A549 (cell line): ENCODE data around the gene RIPK4.

Experiments
- CBX2 ChIP-seq: fragments of 200-600 bp; sonication (generic); IDR thresholded peaks from 2 replicates; pipeline ENCODE4 v1.6.1; 2016; ENCODE audit warnings: low read depth, mild to moderate bottlenecking, borderline replicate concordance
- EP300 ChIP-seq, 2 experiments: fragments of >200 bp; sonication (Bioruptor Twin); formaldehyde crosslinking; IDR thresholded peaks; 2 replicates in 1 of 2; 3 replicates in 1 of 2; pipeline ENCODE4 v1.6.1; 2016 to 2017
- MAZ ChIP-seq: fragments of 150-350 bp; IDR thresholded peaks from 2 replicates; pipeline ENCODE4 v1.6.1; 2014; ENCODE audit warnings: antibody characterized with exemption, low read depth, low read length, borderline replicate concordance
- MYC ChIP-seq: IDR thresholded peaks from 2 replicates; pipeline ENCODE4 v1.6.1; 2012; ENCODE audit warnings: mild to moderate bottlenecking, inconsistent platforms, low read length, improper control_type of control experiment, borderline replicate concordance
- POLR2A ChIP-seq: IDR thresholded peaks from 2 replicates; pipeline ENCODE4 v1.6.1; 2012; ENCODE audit warnings: mild to moderate bottlenecking, low read length
- REST ChIP-seq: fragments of 200-600 bp; sonication (generic); IDR thresholded peaks from 2 replicates; pipeline ENCODE4 v1.6.1; 2016; ENCODE audit warnings: antibody characterized with exemption, mild to moderate bottlenecking, moderate library complexity
- RFX5 ChIP-seq: fragments of 450-650 bp; IDR thresholded peaks from 2 replicates; pipeline ENCODE4 v1.7.1; 2014; ENCODE audit warnings: antibody characterized with exemption, mild to moderate bottlenecking, moderate library complexity
- SMC3 ChIP-seq: fragments of >200 bp; sonication (Bioruptor Twin); formaldehyde crosslinking; IDR thresholded peaks from 3 replicates; pipeline ENCODE4 v1.6.1; 2018; ENCODE audit warnings: inconsistent platforms
- ZFP36 ChIP-seq: fragments of 450-650 bp; IDR thresholded peaks from 2 replicates; pipeline ENCODE4 v1.6.1; 2014; ENCODE audit warnings: borderline replicate concordance; ENCODE audit not compliant: partially characterized antibody
- TF ChIP-seq, protein P1 (sequence below): fragments of 450-650 bp; IDR thresholded peaks from 2 replicates; pipeline ENCODE4 v1.6.1; 2014; ENCODE audit warnings: antibody characterized with exemption
- TF ChIP-seq, protein P2 (sequence below): fragments of >200 bp; sonication (Bioruptor Twin); formaldehyde crosslinking; IDR thresholded peaks from 3 replicates; pipeline ENCODE4 v1.5.1; 2016
- TF ChIP-seq, protein P3 (sequence below): IDR thresholded peaks from 2 replicates; pipeline ENCODE4 v1.6.1; 2012
- TF ChIP-seq, protein P4 (sequence below): IDR thresholded peaks from 2 replicates; pipeline ENCODE4 v1.6.1; 2012

DNA sequence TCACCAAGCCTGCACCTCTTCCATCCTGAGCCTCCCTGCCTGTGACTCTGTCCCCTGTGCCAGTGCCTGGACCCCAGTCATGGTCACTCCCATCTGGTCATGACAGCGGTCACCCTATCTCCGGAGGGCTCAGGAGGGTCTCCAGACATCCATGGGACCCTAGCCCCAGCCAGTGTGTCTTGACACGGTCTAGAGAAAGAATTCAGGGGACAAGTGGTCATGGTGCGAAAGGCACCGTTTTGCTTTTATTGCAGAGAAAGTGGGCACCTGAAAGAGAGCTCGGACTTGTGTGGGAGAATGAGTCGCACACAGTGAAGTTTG is 4.7 kb upstream of the RIPK4 start:
- no peak for TF ChIP-seq ZFP36
- TF ChIP-seq, protein P1, sequence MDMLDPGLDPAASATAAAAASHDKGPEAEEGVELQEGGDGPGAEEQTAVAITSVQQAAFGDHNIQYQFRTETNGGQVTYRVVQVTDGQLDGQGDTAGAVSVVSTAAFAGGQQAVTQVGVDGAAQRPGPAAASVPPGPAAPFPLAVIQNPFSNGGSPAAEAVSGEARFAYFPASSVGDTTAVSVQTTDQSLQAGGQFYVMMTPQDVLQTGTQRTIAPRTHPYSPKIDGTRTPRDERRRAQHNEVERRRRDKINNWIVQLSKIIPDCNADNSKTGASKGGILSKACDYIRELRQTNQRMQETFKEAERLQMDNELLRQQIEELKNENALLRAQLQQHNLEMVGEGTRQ = no peak
- no peak for TF ChIP-seq REST
- TF ChIP-seq, protein P2, sequence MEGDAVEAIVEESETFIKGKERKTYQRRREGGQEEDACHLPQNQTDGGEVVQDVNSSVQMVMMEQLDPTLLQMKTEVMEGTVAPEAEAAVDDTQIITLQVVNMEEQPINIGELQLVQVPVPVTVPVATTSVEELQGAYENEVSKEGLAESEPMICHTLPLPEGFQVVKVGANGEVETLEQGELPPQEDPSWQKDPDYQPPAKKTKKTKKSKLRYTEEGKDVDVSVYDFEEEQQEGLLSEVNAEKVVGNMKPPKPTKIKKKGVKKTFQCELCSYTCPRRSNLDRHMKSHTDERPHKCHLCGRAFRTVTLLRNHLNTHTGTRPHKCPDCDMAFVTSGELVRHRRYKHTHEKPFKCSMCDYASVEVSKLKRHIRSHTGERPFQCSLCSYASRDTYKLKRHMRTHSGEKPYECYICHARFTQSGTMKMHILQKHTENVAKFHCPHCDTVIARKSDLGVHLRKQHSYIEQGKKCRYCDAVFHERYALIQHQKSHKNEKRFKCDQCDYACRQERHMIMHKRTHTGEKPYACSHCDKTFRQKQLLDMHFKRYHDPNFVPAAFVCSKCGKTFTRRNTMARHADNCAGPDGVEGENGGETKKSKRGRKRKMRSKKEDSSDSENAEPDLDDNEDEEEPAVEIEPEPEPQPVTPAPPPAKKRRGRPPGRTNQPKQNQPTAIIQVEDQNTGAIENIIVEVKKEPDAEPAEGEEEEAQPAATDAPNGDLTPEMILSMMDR = no peak
- TF ChIP-seq SMC3 = no peak
- TF ChIP-seq POLR2A = no peak
- no peak for TF ChIP-seq EP300 (IDR thresholded peaks at IDR 0.05)
- TF ChIP-seq, protein P3, sequence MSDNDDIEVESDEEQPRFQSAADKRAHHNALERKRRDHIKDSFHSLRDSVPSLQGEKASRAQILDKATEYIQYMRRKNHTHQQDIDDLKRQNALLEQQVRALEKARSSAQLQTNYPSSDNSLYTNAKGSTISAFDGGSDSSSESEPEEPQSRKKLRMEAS = no peak
- TF ChIP-seq, protein P4, sequence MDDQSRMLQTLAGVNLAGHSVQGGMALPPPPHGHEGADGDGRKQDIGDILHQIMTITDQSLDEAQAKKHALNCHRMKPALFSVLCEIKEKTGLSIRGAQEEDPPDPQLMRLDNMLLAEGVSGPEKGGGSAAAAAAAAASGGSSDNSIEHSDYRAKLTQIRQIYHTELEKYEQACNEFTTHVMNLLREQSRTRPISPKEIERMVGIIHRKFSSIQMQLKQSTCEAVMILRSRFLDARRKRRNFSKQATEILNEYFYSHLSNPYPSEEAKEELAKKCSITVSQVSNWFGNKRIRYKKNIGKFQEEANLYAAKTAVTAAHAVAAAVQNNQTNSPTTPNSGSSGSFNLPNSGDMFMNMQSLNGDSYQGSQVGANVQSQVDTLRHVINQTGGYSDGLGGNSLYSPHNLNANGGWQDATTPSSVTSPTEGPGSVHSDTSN = no peak
- TF ChIP-seq MYC = no peak
- no peak for TF ChIP-seq MAZ
- TF ChIP-seq CBX2 = no peak
- TF ChIP-seq RFX5 = no peak
